ENCODE results near the gene KIAA0753.

Gene KIAA0753

GRCh38 chr17:6640536-6641246 is at the start of gene KIAA0753, which contains the start of gene TXNDC17:
TSS of gene KIAA0753 (minus strand) at chr17:6640711. CDS start at chr17:6635103, 5,608 bp downstream.
TSS of gene TXNDC17 (plus strand) at chr17:6641060. CDS start at chr17:6641083, 23 bp downstream.
- peak within 1 kb of the TSS; percentile 99 for H3K27ac Mint-ChIP-seq
- H3K4me3 Mint-ChIP-seq: peak within 1 kb of the TSS; percentile 96 to 98
- DNase-seq: peak; percentile 95
- no peaks in the 10 kb centered on the region for H3K27me3 Mint-ChIP-seq
- no peaks in the 10 kb centered on the region for H3K9me3 Mint-ChIP-seq
- peaks cover 7 to 27% of the 10 kb centered on the region in 2 donors for H3K36me3 Mint-ChIP-seq
- H3K4me1 Mint-ChIP-seq: peaks cover 41 to 58% of the 10 kb centered on the region in 2 donors
- ATAC-seq (replicated peaks): peak; percentile 92 to 95

- Mint-ChIP-seq H3K9me3 (no peaks in the 10 kb centered on the region), H3K4me1 (peaks cover 0 to 5% of the 10 kb centered on the region in 2 donors), H3K36me3 (peaks cover 6 to 12% of the 10 kb centered on the region in 2 donors), H3K27ac (no peak overlapping the region), H3K4me3 (no peak overlapping the region), H3K27me3 (peaks cover 47 to 50% of the 10 kb centered on the region in 2 donors)
- DNase-seq (no peak), ATAC-seq (replicated peaks) (no peak)
These were observed 48.4 kb upstream of the KIAA0753 start for GRCh38 chr17:6688944-6689343.

- Mint-ChIP-seq H3K27me3 (peaks cover 38 to 47% of the 10 kb centered on the region in 2 donors), H3K9me3 (no peaks in the 10 kb centered on the region), H3K4me3 (no peak overlapping the region), H3K4me1 (peaks cover 0 to 1% of the 10 kb centered on the region in 2 donors), H3K27ac (no peak overlapping the region), H3K36me3 (peaks cover 6 to 12% of the 10 kb centered on the region in 2 donors)
- no peak for DNase-seq
- no peak for ATAC-seq (replicated peaks)
These were observed 45.5 kb upstream of the KIAA0753 start for GRCh38 chr17:6686026-6686425.

- H3K27ac Mint-ChIP-seq: no peak overlapping the region
These were observed 44.6 kb upstream of the KIAA0753 start for GRCh38 chr17:6684881-6685767.

GRCh38 chr17:6684460-6684783 is 43.9 kb upstream of the KIAA0753 start:
- Mint-ChIP-seq H3K27me3 (peaks cover 26 to 39% of the 10 kb centered on the region in 2 donors), H3K4me3 (no peak overlapping the region), H3K9me3 (no peaks in the 10 kb centered on the region), H3K4me1 (no peaks in the 10 kb centered on the region), H3K36me3 (peaks cover 6 to 12% of the 10 kb centered on the region in 2 donors), H3K27ac (no peak overlapping the region)
- DNase-seq: no peak
- ATAC-seq (replicated peaks): no peak

More at GRCh38 chr17:6684881-6685767, 44.6 kb upstream of the KIAA0753 start:
- H3K4me3 Mint-ChIP-seq: no peak overlapping the region
- peaks cover 31 to 41% of the 10 kb centered on the region in 2 donors for H3K27me3 Mint-ChIP-seq
- ATAC-seq (replicated peaks) (no peak), DNase-seq (no peak)
- no peaks in the 10 kb centered on the region for H3K9me3 Mint-ChIP-seq
- H3K36me3 Mint-ChIP-seq: peaks cover 6 to 12% of the 10 kb centered on the region in 2 donors
- H3K4me1 Mint-ChIP-seq: no peaks in the 10 kb centered on the region

DNA sequence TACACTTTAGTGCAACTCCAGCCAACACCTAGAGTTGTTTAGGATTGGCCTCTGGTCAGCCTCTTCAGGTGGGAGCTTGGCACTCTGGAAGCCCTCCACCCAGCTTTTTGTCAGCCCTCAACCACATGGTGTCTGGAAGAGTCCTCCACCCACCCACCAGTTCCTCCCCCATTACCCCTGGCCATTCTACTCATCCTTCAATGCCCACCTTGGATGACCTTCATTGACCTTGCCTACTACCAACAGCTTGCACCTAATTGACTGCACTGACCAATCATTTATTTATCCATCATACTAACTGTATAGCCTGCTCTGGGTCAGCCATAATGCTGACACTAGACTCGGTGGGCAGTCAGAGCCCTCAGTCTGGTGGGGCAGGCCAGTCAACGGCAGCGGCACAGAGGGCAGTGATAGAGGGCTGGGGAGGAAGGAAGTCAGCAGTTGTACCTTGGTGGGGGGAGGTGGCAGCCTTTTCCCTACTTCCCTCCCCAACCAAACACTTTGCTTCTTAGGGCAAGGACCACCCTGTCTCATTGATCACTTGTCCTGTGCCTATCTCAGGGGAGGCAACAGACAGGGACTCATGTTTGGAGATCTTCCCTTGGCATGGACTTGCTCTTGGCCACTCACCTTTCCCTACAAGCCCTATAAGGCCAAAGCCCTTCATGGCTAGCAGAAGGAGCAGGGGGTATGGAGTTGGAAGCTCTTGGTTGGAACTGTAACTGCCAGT is 43.4 kb upstream of the KIAA0753 start:
- DNase-seq: no peak
- H3K9me3 Mint-ChIP-seq: no peaks in the 10 kb centered on the region
- no peak overlapping the region for H3K4me3 Mint-ChIP-seq
- peaks cover 24 to 41% of the 10 kb centered on the region in 2 donors for H3K27me3 Mint-ChIP-seq
- no peak for ATAC-seq (replicated peaks)
- H3K4me1 Mint-ChIP-seq: no peaks in the 10 kb centered on the region
- H3K36me3 Mint-ChIP-seq: peaks cover 6 to 12% of the 10 kb centered on the region in 2 donors
- H3K27ac Mint-ChIP-seq: no peak overlapping the region

GRCh38 chr17:6683081-6683684 is 42.7 kb upstream of the KIAA0753 start:
- H3K27ac Mint-ChIP-seq: no peak overlapping the region
- H3K9me3 Mint-ChIP-seq: no peaks in the 10 kb centered on the region
- H3K4me1 Mint-ChIP-seq: peaks cover 0 to 5% of the 10 kb centered on the region in 2 donors
- H3K36me3 Mint-ChIP-seq: peaks cover 6 to 12% of the 10 kb centered on the region in 2 donors
- H3K27me3 Mint-ChIP-seq: peaks cover 31 to 48% of the 10 kb centered on the region in 2 donors
- no peak for DNase-seq
- no peak for ATAC-seq (replicated peaks)
- H3K4me3 Mint-ChIP-seq: no peak overlapping the region

GRCh38 chr17:6682339-6682738 is 41.8 kb upstream of the KIAA0753 start:
- Mint-ChIP-seq H3K27me3 (peaks cover 37 to 50% of the 10 kb centered on the region in 2 donors), H3K4me1 (peaks cover 5 to 14% of the 10 kb centered on the region in 2 donors), H3K9me3 (no peaks in the 10 kb centered on the region), H3K36me3 (peaks cover 6 to 12% of the 10 kb centered on the region in 2 donors), H3K4me3 (no peak overlapping the region), H3K27ac (no peak overlapping the region)
- DNase-seq: no peak
- no peak for ATAC-seq (replicated peaks)

GRCh38 chr17:6681671-6682070 is 41.2 kb upstream of the KIAA0753 start:
- Mint-ChIP-seq H3K4me1 (peaks cover 8 to 16% of the 10 kb centered on the region in 2 donors), H3K27ac (no peak overlapping the region), H3K4me3 (no peak overlapping the region), H3K27me3 (peaks cover 37 to 50% of the 10 kb centered on the region in 2 donors), H3K36me3 (peaks cover 6 to 12% of the 10 kb centered on the region in 2 donors), H3K9me3 (no peaks in the 10 kb centered on the region)
- DNase-seq (no peak), ATAC-seq (replicated peaks) (no peak)

DNA sequence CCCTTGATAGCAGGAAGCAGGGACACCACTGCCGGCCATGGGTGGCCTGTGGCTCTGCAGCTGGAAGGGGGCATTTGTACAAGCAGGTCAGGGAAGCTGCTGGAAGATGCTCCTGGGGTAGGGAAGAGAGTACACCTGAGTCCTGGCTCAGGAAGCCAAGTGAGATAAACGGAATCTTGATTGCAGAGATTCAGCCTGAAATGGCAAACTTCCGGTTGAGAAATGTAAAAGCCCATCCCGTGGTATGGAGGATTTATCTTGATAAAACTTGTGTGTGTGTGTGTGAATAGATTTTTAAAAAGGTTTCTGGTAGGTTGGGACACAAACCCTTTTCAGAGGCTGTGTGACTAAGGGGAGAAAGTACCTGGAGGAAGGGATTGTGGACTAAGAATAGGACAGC is 40.7 kb upstream of the KIAA0753 start:
- Mint-ChIP-seq H3K27ac (no peak overlapping the region), H3K36me3 (peaks cover 6 to 11% of the 10 kb centered on the region in 2 donors), H3K9me3 (no peaks in the 10 kb centered on the region), H3K27me3 (peaks cover 37 to 49% of the 10 kb centered on the region in 2 donors), H3K4me3 (no peak overlapping the region), H3K4me1 (peaks cover 8 to 16% of the 10 kb centered on the region in 2 donors)
- no peak for ATAC-seq (replicated peaks)
- no peak for DNase-seq

DNA sequence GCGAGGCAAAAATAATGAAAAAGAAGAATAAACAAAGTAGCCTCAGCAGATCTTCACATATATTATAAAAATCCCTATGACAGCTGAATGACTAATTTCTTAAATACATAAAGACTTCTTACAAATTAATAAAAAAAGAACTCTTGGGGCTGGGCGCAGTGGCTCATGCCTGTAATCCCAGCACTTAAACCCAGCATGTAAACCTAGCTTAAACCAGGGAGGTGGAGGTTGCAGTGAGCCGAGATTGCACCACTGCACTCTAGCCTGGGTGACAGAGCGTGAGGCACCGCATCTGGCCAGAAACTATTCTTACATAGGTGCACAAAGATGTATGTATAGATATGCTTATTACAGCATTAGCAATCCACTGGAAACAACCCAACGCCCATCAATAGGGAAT is 38.7 kb upstream of the KIAA0753 start:
- H3K27me3 Mint-ChIP-seq: peaks cover 28 to 35% of the 10 kb centered on the region in 2 donors

DNA sequence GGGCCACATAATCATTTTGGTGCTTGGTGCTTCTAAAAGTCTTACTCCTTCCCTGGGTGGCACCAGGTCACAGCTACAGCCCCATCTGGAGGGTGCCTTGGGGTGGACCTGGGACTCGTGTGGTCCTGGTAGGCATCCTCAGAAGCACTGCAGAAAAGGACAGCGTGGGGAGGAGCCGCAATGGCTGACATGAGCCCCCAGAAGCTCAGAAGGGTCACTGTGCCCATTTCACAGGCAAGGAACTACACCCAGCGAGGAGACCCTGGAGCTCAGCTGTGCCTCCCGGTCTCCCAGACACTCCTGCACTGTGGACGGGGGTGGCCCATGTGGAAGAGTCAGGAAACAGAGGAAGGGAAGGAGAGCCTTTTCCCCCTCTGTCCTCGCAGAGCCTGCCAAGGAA is 37.4 kb upstream of the KIAA0753 start:
- Mint-ChIP-seq H3K36me3 (peaks cover 0 to 6% of the 10 kb centered on the region in 2 donors), H3K27ac (no peak overlapping the region), H3K4me3 (no peak overlapping the region), H3K9me3 (no peaks in the 10 kb centered on the region), H3K4me1 (peaks cover 8 to 16% of the 10 kb centered on the region in 2 donors), H3K27me3 (peaks cover 21 to 35% of the 10 kb centered on the region in 2 donors)
- DNase-seq (no peak), ATAC-seq (replicated peaks) (no peak)

More for the DNA sequence above, 38.7 kb upstream of the KIAA0753 start:
- Mint-ChIP-seq H3K36me3 (peaks cover 0 to 6% of the 10 kb centered on the region in 2 donors), H3K27ac (no peak overlapping the region), H3K9me3 (no peaks in the 10 kb centered on the region), H3K4me1 (peaks cover 8 to 16% of the 10 kb centered on the region in 2 donors), H3K4me3 (no peak overlapping the region)
- ATAC-seq (replicated peaks) (no peak), DNase-seq (no peak)

DNA sequence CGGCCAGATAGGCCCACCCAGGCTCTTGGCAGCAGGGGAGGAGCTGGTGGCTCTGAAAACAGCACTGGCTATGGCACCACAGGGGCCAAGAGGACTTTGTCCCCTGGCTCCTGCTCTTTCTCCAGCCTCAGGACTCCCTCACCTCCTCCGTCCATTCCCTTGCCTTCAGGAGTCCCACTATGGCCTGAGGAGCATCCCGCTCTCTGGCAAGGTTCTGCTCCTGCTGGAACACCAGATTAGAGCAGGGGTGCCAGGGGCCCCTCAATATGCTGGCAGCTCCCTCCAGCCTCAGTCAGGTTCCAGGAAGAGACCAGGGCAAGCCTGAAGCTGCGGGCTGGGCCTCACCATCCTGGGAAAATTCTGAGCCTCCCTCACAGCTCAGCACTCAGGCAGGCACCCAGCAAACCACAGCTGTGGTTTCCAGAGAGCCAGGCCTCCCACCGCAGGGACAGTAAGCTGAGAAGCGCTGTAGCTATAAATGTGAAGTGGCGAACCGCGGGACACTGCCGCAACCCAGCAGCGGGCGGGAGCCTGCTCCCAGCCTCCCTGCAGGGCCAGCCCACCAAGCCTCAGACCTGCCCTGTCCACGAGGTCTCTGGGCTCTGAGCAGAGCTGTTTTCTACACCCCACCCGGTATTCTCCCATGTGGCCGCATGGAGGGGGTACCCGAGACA is 36.8 kb upstream of the KIAA0753 start:
- peaks cover 8 to 16% of the 10 kb centered on the region in 2 donors for H3K4me1 Mint-ChIP-seq
- peak; percentile 36 to 51 for ATAC-seq (replicated peaks)
- no peak overlapping the region for H3K4me3 Mint-ChIP-seq
- H3K27ac Mint-ChIP-seq: no peak overlapping the region
- H3K27me3 Mint-ChIP-seq: peaks cover 21 to 31% of the 10 kb centered on the region in 2 donors
- H3K36me3 Mint-ChIP-seq: peaks cover 0 to 6% of the 10 kb centered on the region in 2 donors
- H3K9me3 Mint-ChIP-seq: no peaks in the 10 kb centered on the region
- no peak for DNase-seq
